NOMO-1 treated with dmso at 0.1 percent for 144 hours (cell line): ENCODE results near the gene MPEG1.
A peak's percentile ranks its signal among the peaks of the same experiment; 100 is the strongest.

ENCODE experiments used
- DNase-seq: peaks from one replicate; lab custom pipeline; 2025; ENCODE audit not compliant: unreplicated experiment; lab: John Stamatoyannopoulos, UW

The MPEG1 gene

DNA sequence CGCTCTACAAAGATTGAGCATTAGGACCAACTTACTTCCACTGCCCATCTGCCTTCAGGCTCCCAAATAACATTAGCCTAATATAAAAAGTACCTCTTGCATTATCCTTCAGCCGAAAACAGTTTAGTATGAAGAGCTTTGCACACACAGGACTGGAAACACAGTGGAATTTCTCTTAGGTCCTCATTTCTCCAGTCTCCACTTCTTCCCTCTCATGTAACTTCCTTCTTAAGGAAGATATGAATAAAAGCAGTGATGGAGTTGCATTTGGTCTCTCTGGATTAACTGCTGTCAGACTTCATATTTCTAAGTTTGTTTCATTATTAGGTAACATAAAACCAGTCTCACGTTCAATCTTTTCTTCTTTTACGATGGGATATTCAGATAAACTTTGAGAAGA, 5.6 kb upstream of the MPEG1 start:
- DNase-seq: no peak

DNA sequence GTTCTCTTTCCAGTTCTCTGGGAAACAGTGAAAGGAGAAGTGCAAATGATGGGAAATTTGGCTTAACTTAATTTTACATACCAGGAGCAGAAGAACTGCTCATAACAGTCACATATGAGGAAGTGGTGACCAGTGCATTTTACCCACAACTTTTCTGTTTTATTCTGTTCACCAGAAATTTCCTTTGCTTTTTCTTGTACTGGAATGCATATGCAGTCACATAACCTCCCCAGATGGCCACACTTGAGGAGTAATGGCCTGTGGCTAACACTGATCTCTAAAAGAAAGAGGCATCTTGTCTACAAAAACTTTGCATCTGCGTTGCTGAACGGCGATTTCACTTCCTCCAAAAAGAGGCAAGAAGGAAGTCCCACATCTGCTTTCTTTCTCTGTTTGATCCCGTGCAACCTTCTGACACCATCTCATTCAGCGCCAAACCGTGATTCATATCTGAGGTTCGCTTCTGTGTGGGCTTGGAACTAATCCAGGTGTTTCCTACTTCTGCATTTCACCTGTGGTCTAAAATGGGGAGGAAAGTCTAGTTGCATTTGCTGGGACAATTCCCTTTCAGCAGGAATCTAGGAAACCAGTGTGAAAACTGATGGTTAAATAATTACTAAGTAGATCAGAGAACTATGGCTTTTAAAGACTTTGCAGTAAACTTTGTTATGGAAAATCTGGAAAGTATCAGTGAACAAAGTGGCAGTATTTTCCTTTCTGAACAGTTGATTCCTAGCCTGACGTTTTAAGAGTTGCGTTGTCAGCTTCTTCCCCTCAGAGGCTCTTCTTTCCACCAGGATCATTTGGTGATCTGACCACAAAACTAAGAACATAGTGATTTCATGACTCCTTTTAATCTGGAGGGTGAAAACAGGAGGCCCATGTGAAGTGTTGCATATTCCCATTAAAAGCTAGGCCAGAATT, 4.2 kb upstream of the MPEG1 start:
- DNase-seq: peak; percentile 82

- no peak for DNase-seq
These were observed 1.6 kb upstream of the MPEG1 start for GRCh38 chr11:59214141-59214893.

DNA sequence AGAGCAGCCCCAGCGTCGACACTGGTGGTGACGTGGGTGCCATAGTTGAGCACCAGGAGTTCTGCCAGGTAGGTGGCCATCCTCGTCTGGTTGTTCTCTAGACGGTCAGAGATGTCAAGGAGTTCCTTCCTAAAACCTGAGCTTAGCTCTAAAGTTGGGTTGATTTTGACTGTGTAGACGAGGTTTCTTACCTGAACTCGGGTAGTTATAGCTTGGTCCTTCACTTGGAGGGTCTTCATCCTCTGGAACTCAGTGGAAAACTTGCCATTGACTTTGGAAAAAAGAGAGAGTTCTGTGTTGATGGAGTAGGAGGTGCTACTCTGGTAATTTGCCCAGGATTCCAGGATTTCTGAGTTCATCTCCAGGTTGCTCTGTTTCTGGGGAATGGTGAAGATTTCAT, 505 bp downstream of the MPEG1 start:
- no peak for DNase-seq

- no peak for DNase-seq
These were observed 3.8 kb downstream of the MPEG1 start for GRCh38 chr11:59208956-59209355.

DNA sequence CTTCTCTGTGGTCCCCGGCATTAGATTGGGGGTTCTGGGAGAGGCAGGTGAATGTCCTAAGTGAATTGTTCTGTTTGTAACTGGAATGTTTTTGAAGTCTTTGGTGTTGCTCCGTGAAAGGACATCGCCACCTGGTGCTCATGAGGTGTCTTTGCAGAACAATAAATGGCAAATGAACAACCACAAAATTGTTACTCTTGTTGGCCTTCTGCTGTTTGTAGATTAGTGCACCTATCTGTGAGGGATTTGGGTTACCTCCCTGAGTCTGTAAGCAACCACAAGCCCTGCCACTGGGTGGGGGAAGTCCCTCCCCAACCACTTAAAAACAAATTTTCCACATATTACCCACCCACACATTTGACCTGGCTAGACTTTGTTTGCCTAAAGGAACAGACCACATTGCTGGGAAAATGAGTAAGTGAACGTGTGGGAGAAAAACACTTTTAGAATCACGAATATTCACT, 4.7 kb downstream of the MPEG1 start:
- peak; percentile 17 for DNase-seq

DNA sequence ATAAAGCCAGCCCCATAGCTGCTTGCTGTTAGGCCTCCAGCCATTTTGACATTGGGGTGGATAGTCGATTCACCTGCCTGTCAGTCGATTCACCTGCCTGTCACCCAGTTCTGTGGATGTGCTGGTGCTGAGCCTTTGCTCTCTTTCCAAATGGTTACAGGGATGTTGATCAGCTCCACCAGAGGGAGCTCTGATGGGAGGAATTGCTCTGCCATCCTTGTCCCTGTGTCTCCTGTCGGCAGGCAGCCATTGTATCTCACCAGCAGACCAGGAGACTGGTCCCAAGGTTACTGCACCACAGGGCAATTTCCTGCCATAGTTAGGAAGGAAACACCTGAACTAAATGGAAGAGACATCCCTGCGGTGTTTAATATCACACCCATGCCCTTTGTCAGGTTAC, 6.1 kb downstream of the MPEG1 start:
- no peak for DNase-seq

- no peak for DNase-seq
These were observed 7.1 kb downstream of the MPEG1 start for GRCh38 chr11:59205648-59206047.

DNA sequence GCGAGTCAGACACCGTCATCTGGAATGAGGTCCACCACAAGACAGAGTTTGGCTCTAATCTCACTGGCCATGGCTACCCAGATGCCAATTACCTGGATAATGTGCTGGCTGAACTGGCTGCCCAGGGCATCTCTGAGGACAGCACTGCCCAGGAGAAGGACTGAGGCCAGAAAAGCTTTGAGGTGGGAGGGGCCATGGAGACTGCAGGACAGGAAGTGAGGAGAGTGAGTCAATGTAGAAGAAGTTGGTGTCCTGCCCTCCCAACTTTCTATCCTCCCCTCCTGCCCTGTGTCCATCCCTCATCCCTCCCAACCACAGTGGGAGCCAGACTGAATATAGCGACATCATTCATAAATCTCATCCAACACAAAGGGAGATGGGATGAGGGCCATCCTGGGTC, 8.0 kb downstream of the MPEG1 start:
- no peak for DNase-seq

GRCh38 chr11:59201353-59201752, 11.4 kb downstream of the MPEG1 start:
- no peak for DNase-seq

GRCh38 chr11:59200423-59200746, 12.3 kb downstream of the MPEG1 start:
- DNase-seq: no peak

DNA sequence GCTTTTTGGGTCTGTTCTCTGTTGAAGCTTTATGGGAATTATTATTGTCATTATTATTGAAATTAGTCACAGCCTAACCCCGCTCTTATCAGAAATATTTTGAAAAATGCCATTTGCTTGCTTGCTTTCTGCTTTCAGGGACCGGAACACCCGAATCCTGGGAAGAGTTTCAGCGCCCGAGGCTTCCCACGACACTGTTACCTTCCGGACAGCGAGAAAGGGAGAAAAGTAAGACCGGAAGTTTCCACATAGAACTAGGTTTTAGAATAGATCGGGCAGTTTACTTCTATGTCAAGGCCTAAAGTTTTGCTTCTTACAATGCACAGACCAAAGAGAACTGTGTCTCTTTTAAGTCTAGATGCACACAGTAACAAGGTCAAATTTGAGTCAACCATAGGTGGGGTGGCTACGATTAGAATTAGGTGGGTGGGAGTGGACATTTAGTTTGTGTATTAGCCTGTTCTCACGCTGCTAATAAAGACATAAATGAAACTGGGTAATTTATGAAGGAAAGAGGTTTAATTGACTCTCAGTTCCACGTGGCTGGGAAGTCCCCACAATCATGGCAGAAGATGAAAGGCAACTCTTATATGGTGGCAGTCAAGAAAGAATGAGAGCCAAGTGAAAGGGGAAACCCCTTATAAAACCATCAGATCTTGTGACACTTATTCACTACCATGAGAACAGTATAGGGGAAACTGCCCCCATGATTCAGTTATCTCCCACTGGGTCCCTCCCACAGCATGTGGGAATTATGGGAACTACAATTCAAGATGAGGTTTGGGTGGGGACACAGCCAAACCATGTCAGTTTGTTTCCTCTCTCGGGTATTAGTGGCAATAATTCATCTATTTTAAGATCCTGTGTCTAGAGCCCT, 12.9 kb downstream of the MPEG1 start:
- no peak for DNase-seq

DNA sequence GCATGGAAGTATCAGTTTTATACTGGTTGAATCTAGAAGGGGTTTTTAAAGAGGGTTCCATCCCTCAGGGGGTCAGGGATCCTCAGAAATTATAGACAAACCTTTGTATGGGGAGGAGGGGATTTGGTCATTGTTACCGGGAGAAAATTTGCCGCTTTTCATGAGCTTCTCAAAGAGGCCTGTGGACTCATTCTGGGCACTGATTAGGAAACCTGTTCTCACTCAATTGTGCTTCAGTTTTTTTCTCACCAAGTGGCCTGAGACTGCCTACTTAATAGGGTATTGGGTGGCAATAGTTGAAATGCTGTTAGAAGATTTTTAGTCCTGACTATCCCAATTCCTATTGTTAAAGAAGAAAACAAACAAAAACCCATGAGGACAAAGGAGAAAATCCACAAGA, 14.0 kb downstream of the MPEG1 start:
- no peak for DNase-seq

DNA sequence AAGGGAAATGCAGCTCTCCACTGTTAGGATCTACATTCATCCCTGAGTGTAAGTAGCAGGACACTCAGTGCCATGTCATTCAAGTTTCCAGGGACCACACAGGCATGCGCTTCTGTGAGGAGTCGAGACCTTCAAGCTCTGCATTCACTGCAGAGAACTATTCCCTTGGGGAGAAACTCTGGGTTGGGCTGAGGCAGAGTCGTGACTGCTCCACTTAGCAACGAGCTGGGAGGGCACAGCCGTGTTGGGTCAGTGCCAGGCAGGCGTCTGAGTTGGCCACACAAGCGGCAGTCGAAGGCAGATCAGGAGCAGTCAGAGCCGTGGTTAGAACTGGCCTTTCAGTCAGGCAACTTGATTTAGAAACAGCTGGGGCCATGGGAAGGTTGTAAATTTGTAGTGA, 14.7 kb downstream of the MPEG1 start:
- DNase-seq: no peak

DNA sequence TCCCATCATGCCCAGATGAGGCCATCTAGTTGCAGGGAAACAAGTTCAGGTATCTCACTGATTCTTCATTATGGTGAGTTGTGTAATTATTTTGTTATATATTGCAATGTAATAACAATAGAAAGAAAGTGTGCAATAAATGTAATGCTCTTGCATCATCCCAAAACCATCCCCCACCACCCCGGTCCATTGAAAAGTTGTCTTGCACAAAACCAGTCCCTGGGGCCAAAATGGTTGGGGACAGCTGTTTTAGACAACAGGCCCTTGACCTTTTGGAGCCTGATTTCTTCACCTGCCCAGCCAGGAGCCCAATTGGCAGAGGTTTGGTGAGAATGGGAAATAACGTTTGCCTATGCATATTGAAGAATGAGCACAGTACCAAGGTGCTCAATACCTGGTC, 15.9 kb downstream of the MPEG1 start:
- no peak for DNase-seq

DNA sequence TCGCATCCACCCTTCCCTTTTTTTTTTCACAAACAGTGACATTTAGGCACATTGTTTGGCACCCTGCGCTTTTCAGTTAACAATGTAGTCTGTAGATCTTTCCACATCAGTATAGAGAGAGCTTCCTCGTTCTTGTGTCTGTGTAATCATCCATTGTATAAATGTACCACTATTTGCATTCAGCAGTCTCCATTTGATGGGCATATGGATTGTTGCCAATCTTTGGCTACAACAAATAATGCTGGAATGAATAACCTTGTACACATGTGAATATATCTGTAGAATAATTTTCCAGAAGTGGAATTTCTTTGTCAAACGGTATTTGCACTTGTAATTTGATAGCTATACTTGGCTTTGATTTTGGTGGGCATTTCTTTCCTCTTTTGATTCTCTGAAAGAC, 17.1 kb downstream of the MPEG1 start:
- no peak for DNase-seq

DNA sequence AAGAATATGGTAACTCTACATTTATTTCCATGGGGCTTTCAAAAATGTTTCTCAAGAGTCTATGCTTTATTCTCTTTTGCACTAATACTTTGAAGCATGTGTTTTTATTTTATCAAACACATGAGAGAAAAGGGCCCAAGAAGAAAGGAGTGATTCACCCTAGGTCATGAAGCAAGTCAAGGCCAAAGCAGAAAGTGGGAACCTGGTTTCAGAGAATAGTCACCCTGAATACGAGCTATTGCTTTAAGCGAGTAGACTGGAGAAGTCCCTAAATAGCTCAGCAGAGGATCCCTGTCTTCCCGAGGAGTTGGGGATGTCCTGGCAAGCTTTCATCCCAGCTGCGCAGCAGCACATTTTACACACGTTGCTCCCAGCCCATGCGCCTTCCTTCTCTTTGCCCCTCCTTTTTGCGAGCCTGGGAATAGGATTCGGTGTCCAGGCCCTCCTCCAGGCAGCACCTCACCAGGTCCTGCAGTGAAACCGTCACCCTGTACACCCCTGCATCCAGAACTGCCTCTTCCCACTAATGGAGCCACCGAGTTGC, 19.1 kb downstream of the MPEG1 start:
- no peak for DNase-seq

GRCh38 chr11:59192446-59193020, 20.2 kb downstream of the MPEG1 start:
- DNase-seq: no peak

DNA sequence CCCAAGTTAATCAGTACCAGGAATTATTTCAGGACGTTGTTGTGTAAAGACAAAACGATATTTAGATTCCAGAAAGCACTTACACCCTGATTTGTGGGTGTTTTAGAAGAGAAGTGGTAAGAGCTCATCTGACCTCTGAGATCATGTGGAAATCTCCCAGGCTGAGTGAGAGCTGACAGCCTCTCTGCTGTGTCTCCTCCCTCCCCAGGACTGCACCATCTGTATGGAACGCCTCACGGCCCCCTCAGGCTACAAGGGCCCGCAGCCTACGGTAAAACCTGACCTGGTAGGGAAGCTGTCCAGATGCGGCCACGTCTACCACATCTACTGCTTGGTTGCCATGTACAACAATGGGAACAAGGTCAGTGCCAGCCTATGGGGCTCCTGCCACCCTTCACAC, 20.8 kb downstream of the MPEG1 start:
- DNase-seq: no peak

DNA sequence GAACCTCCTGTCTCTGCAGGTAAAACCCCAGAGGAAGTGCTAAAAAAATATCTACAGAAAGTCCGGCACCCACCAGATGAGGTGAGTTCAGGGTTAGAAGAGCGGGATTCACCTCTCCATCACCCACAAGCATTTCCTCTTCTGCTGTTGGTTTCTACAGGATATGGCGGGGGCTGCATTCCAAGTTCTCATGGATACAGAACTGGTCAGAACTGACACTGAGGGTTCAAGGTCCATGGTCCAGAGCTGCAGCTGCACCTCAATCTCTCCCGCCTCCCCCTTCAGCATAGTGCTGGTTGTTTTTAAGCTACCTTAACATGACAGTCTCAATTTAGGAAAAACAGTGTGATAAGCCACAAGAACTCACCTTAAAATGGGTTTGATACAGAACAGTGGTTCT, 21.6 kb downstream of the MPEG1 start:
- DNase-seq: no peak

DNA sequence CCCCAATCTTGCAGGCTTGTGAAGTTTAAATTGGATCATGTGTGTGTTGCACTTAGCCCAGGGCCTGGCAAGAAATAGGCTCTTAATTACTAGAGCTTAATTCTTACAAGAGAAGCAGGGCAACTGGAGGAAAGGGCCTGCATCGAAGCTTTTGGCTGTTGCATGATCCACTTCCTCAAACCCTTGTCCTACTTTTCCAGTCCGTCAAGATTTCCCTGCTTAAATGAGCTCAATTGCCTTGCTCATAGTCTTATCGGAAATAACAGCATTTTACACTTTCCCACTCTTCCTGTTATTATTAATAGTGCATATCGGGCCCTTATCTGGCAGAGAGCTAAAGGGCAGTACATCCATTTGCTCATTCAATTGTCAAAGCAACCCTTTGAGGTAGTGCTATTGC, 22.7 kb downstream of the MPEG1 start:
- DNase-seq: no peak
